HepG2 (cell line): ENCODE data around the gene INO80B. TPM values are rescaled to one million over a fixed set of nuclear protein-coding genes. Genes with fewer than 3 reads are reported as not detected.

Experiments used
- CHD2 ChIP-seq: IDR thresholded peaks from 2 replicates; pipeline ENCODE4 v1.6.1; 2011; ENCODE audit warnings: low read depth, low read length, improper control_type of control experiment
- ETV6 ChIP-seq: sonication (generic); formaldehyde crosslinking; conservative IDR thresholded peaks from 2 replicates; pipeline ENCODE4 v1.4.0; 2020; ENCODE audit warnings: missing genetic modification reagents
- HOXA9 ChIP-seq: sonication (generic); formaldehyde crosslinking; IDR thresholded peaks from 2 replicates; pipeline ENCODE4 v1.8.1; 2022; ENCODE audit warnings: missing genetic modification reagents, mild to moderate bottlenecking, moderate library complexity, borderline replicate concordance
- MTF2 ChIP-seq: sonication (generic); formaldehyde crosslinking; IDR thresholded peaks from 2 replicates; pipeline ENCODE4 v1.5.0; 2020; ENCODE audit warnings: missing genetic modification reagents, borderline replicate concordance
- NAIF1 ChIP-seq: sonication (generic); formaldehyde crosslinking; IDR thresholded peaks from 2 replicates; pipeline ENCODE4 v1.5.0; 2020; ENCODE audit warnings: mild to moderate bottlenecking, missing genetic modification reagents, borderline replicate concordance
- NFRKB ChIP-seq: fragments of 450-650 bp; IDR thresholded peaks from 2 replicates; pipeline ENCODE4 v1.6.1; 2017
- NR3C1 ChIP-seq: sonication (generic); formaldehyde crosslinking; IDR thresholded peaks from 2 replicates; pipeline ENCODE4 v1.4.0; 2020; ENCODE audit warnings: missing genetic modification reagents
- RFXANK ChIP-seq: IDR thresholded peaks from 2 replicates; pipeline ENCODE4 v1.6.1; 2016
- RFXAP ChIP-seq: sonication (generic); formaldehyde crosslinking; IDR thresholded peaks from 2 replicates; pipeline ENCODE4 v1.4.0; 2020; ENCODE audit warnings: missing genetic modification reagents, borderline replicate concordance
- SIN3A ChIP-seq: IDR thresholded peaks from 2 replicates; pipeline ENCODE4 v1.6.1; 2011; ENCODE audit warnings: low read depth, mild to moderate bottlenecking, control low read depth, low read length, borderline replicate concordance
- SMYD3 ChIP-seq: sonication (generic); formaldehyde crosslinking; IDR thresholded peaks from 2 replicates; pipeline ENCODE4 v1.8.1; 2023; ENCODE audit warnings: mild to moderate bottlenecking, missing genetic modification reagents
- SRSF9 ChIP-seq: fragments of 200-400 bp; formaldehyde crosslinking; IDR thresholded peaks from 2 replicates; pipeline ENCODE4 v1.6.1; 2018; ENCODE audit warnings: borderline replicate concordance, mild to moderate bottlenecking, low read depth, low read length; ENCODE audit not compliant: insufficient read depth, poor library complexity, severe bottlenecking
- TARDBP ChIP-seq: sonication (generic); formaldehyde crosslinking; IDR thresholded peaks from 2 replicates; pipeline ENCODE4 v1.8.0; 2022; ENCODE audit warnings: mild to moderate bottlenecking, missing genetic modification reagents
- THAP11 ChIP-seq: IDR thresholded peaks from 2 replicates; pipeline ENCODE4 v1.6.1; 2016; ENCODE audit warnings: missing biosample characterization, missing genetic modification reagents
- ZC3H13 ChIP-seq: sonication (generic); formaldehyde crosslinking; IDR thresholded peaks from 2 replicates; pipeline ENCODE4 v1.8.1; 2023; ENCODE audit warnings: mild to moderate bottlenecking, missing genetic modification reagents, moderate library complexity
- ZKSCAN1 ChIP-seq: fragments of 150-350 bp; IDR thresholded peaks from 2 replicates; pipeline ENCODE4 v1.6.1; 2014; ENCODE audit warnings: low read length
- ZMYM3 ChIP-seq: sonication (generic); formaldehyde crosslinking; IDR thresholded peaks from 2 replicates; pipeline ENCODE4 v1.5.1; 2020; ENCODE audit warnings: mild to moderate bottlenecking, missing genetic modification reagents
- ZNF331 ChIP-seq: sonication (generic); formaldehyde crosslinking; IDR thresholded peaks from 2 replicates; pipeline ENCODE4 v1.4.0; 2020; ENCODE audit warnings: missing genetic modification reagents
- ZNF768 ChIP-seq: sonication (generic); formaldehyde crosslinking; IDR thresholded peaks from 2 replicates; pipeline ENCODE4 v1.4.0; 2020; ENCODE audit warnings: missing genetic modification reagents
- polyA plus RNA-seq, 8 experiments: library from polyadenylated mRNA; depleted of rRNA in 3 of 8; stranded (reverse) in 7 of 8; unstranded in 1 of 8; fragments of >200 nt; fragmentation: Illumina TruSeq in 4 of 8; extraction: Trizol in 4 of 8; gene quantifications; 2 replicates each; pipeline versions ENCODE4 v1.2.1 to v1.2.3, GENCODE V29; 2011 to 2016; ENCODE audit warnings: low read depth in 4 of 8, missing spikeins in 1 of 8, mixed read lengths in 1 of 8; ENCODE audit not compliant: insufficient read depth in 1 of 8
- total RNA-seq, 5 experiments: library from RNA; depleted of rRNA; stranded (reverse); fragments of >200 nt; fragmentation: Illumina TruSeq; extraction: Trizol; gene quantifications; 2 replicates each; pipeline ENCODE4 v1.2.3, GENCODE V29; 2016; ENCODE audit warnings: low read depth in 1 of 5
- TF ChIP-seq, protein P1 (sequence below): sonication (generic); formaldehyde crosslinking; conservative IDR thresholded peaks from 2 replicates; pipeline ENCODE4 v1.4.0; 2020; ENCODE audit warnings: missing genetic modification reagents
- TF ChIP-seq, protein P2 (sequence below): IDR thresholded peaks from 2 replicates; pipeline ENCODE4 v1.6.1; 2016; ENCODE audit warnings: missing compliant biosample characterization, missing genetic modification reagents, borderline replicate concordance
- TF ChIP-seq, protein P3 (sequence below): sonication (generic); formaldehyde crosslinking; IDR thresholded peaks from 2 replicates; pipeline ENCODE4 v1.8.0; 2022; ENCODE audit warnings: mild to moderate bottlenecking, missing genetic modification reagents
- TF ChIP-seq, protein P4 (sequence below): sonication (generic); formaldehyde crosslinking; IDR thresholded peaks from 2 replicates; pipeline ENCODE4 v1.5.0; 2020; ENCODE audit warnings: mild to moderate bottlenecking, missing genetic modification reagents, borderline replicate concordance
- TF ChIP-seq, protein P5 (sequence below): fragments of 450-650 bp; IDR thresholded peaks from 2 replicates; pipeline ENCODE4 v1.6.1; 2016

The INO80B gene
- total and polyA plus RNA-seq, 2 of the 13 experiments (the other 11 are each of a cell fraction or from before 2014, with no cell fraction given): 6.2 to 14.5 TPM

DNA sequence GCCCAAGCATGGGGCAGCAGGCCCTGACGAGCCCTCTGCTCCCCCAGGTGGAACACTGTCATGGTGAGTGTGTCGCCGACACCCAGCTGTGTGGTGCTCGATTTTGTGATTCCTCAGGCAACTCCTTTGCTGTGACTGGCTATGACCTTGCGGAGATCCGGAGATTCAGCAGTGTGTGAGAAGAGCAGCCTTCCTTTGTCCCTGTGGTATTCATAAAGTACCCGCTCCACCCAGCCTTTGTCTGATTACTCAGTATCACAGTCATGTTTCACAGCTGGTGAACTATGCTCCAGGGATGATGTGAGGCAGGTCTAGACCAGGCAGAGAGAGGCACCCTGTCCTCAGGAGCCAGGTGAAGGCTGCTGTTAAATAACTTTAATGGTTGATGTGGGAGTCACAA is 29.4 kb upstream of the INO80B start (continued):
- TF ChIP-seq, protein P1, sequence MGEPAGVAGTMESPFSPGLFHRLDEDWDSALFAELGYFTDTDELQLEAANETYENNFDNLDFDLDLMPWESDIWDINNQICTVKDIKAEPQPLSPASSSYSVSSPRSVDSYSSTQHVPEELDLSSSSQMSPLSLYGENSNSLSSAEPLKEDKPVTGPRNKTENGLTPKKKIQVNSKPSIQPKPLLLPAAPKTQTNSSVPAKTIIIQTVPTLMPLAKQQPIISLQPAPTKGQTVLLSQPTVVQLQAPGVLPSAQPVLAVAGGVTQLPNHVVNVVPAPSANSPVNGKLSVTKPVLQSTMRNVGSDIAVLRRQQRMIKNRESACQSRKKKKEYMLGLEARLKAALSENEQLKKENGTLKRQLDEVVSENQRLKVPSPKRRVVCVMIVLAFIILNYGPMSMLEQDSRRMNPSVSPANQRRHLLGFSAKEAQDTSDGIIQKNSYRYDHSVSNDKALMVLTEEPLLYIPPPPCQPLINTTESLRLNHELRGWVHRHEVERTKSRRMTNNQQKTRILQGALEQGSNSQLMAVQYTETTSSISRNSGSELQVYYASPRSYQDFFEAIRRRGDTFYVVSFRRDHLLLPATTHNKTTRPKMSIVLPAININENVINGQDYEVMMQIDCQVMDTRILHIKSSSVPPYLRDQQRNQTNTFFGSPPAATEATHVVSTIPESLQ (CRISPR knock-in tag): no peak
- TF ChIP-seq TARDBP (CRISPR knock-in tag) (0 out of 2 replicates have a peak, but pooled peaks have one; percentile 47), THAP11 (CRISPR knock-in tag) (no peak), MTF2 (CRISPR knock-in tag) (no peak), NFRKB (no peak), NR3C1 (CRISPR knock-in tag) (no peak), ZC3H13 (peak; percentile 24), ETV6 (CRISPR knock-in tag) (no peak), SRSF9 (no peak), ZKSCAN1 (no peak), SMYD3 (CRISPR knock-in tag) (0 out of 2 replicates have a peak, but pooled peaks have one; percentile 47), ZNF768 (CRISPR knock-in tag) (no peak), ZNF331 (CRISPR knock-in tag) (no peak), RFXAP (CRISPR knock-in tag) (no peak), RFXANK (CRISPR knock-in tag) (no peak), SIN3A (0 out of 2 replicates have a peak, but pooled peaks have one; percentile 38), NAIF1 (CRISPR knock-in tag) (no peak), HOXA9 (CRISPR knock-in tag) (peak; percentile 51; the same call in 1 of the 2 replicates), ZMYM3 (CRISPR knock-in tag) (no peak), CHD2 (no peak)
- TF ChIP-seq, protein P2, sequence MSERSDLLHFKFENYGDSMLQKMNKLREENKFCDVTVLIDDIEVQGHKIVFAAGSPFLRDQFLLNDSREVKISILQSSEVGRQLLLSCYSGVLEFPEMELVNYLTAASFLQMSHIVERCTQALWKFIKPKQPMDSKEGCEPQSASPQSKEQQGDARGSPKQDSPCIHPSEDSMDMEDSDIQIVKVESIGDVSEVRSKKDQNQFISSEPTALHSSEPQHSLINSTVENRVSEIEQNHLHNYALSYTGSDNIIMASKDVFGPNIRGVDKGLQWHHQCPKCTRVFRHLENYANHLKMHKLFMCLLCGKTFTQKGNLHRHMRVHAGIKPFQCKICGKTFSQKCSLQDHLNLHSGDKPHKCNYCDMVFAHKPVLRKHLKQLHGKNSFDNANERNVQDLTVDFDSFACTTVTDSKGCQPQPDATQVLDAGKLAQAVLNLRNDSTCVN: no peak
- TF ChIP-seq, protein P3, sequence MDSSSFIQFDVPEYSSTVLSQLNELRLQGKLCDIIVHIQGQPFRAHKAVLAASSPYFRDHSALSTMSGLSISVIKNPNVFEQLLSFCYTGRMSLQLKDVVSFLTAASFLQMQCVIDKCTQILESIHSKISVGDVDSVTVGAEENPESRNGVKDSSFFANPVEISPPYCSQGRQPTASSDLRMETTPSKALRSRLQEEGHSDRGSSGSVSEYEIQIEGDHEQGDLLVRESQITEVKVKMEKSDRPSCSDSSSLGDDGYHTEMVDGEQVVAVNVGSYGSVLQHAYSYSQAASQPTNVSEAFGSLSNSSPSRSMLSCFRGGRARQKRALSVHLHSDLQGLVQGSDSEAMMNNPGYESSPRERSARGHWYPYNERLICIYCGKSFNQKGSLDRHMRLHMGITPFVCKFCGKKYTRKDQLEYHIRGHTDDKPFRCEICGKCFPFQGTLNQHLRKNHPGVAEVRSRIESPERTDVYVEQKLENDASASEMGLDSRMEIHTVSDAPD (CRISPR knock-in tag): 0 out of 2 replicates have a peak, but pooled peaks have one; percentile 57
- TF ChIP-seq, protein P4, sequence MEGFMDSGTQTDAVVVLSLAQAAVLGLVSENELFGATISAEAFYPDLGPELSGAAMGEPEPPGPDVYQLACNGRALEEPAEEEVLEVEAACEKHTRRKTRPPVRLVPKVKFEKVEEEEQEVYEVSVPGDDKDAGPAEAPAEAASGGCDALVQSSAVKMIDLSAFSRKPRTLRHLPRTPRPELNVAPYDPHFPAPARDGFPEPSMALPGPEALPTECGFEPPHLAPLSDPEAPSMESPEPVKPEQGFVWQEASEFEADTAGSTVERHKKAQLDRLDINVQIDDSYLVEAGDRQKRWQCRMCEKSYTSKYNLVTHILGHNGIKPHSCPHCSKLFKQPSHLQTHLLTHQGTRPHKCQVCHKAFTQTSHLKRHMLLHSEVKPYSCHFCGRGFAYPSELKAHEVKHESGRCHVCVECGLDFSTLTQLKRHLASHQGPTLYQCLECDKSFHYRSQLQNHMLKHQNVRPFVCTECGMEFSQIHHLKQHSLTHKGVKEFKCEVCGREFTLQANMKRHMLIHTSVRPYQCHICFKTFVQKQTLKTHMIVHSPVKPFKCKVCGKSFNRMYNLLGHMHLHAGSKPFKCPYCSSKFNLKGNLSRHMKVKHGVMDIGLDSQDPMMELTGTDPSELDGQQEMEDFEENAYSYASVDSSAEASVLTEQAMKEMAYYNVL: no peak
- TF ChIP-seq, protein P5, sequence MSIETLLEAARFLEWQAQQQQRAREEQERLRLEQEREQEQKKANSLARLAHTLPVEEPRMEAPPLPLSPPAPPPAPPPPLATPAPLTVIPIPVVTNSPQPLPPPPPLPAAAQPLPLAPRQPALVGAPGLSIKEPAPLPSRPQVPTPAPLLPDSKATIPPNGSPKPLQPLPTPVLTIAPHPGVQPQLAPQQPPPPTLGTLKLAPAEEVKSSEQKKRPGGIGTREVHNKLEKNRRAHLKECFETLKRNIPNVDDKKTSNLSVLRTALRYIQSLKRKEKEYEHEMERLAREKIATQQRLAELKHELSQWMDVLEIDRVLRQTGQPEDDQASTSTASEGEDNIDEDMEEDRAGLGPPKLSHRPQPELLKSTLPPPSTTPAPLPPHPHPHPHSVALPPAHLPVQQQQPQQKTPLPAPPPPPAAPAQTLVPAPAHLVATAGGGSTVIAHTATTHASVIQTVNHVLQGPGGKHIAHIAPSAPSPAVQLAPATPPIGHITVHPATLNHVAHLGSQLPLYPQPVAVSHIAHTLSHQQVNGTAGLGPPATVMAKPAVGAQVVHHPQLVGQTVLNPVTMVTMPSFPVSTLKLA: no peak
